BJ (cell line): ENCODE measurements around the gene CUX1. TPM values are rescaled to one million over a fixed set of nuclear protein-coding genes. Genes with fewer than 3 reads are reported as not detected.
"Not testable (repeated sequence)": the region's sequence is repeated elsewhere in the genome, so short reads cannot be mapped to it uniquely, and the experiment has no call there.

ENCODE experiments used
- CTCF ChIA-PET: fragments of 350-600 bp; formaldehyde crosslinking; extraction: SDS; loops from one replicate; lab custom pipeline; 2021; ENCODE audit warnings: antibody characterized with exemption, inconsistent platforms; lab: Yijun Ruan, JAX
- POLR2A ChIA-PET: fragments of 300-600 bp; sonication (Branson Sonifier 250); formaldehyde crosslinking; extraction: SDS; loops from one replicate; lab custom pipeline; 2021; ENCODE audit warnings: antibody characterized with exemption; lab: Charles Lee
- DNase-seq: peaks from one replicate; pipeline ENCODE4 v3.0.0-alpha.2; 2011; ENCODE audit warnings: low read depth
- H3K27me3 ChIP-seq: 2 replicates; pipeline ENCODE4 v1.6.0; 2011; ENCODE audit warnings: low read length; ENCODE audit not compliant: control insufficient read depth, insufficient read depth
- H3K36me3 ChIP-seq: 2 replicates; pipeline ENCODE4 v1.5.1; 2011; ENCODE audit warnings: low read length; ENCODE audit not compliant: control insufficient read depth, insufficient read depth
- H3K4me3 ChIP-seq: 2 replicates; pipeline ENCODE4 v1.5.1; 2011; ENCODE audit warnings: low read depth, mild to moderate bottlenecking, control low read depth, low read length
- polyA plus RNA-seq: library from polyadenylated mRNA; depleted of rRNA; stranded (reverse); fragments of >200 nt; gene quantifications from 2 replicates; pipeline ENCODE4 v1.2.3, GENCODE V29; 2011
- TF ChIP-seq, protein P1 (sequence below): IDR thresholded peaks from 2 replicates; pipeline ENCODE4 v1.5.1; 2011; ENCODE audit warnings: low read depth, mild to moderate bottlenecking, control low read depth, inconsistent platforms, low read length, moderate library complexity; ENCODE audit not compliant: insufficient read depth

CUX1 gene
- polyA plus RNA-seq, 1 experiment: 36.5 TPM

DNA sequence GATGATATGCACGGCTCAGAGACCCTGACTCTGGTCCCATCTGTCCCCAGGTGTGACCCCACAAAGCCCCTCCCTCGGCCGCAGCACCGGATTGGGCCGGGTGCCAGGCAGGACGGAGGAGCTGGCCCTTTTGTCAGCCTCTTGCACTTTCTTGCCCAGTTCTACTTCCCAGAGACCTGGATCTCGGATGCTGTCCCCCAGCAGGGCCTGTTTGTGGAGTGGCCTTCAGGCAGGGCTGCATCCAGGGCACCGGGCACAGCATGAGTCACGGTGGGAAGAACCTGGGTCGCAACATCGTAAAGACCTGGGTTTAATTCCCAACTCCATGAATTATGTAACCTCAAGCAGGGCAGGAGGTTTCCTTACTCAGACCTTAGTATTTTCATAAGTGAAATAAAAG is 310.9 kb downstream of the CUX1 start:
- Histone ChIP-seq H3K27me3 (no peaks in the 10 kb centered on the region), H3K4me3 (no peak overlapping the region), H3K36me3 (no peaks in the 10 kb centered on the region)
- DNase-seq: no peak
- CTCF ChIA-PET: no interaction called here
- TF ChIP-seq, protein P1, sequence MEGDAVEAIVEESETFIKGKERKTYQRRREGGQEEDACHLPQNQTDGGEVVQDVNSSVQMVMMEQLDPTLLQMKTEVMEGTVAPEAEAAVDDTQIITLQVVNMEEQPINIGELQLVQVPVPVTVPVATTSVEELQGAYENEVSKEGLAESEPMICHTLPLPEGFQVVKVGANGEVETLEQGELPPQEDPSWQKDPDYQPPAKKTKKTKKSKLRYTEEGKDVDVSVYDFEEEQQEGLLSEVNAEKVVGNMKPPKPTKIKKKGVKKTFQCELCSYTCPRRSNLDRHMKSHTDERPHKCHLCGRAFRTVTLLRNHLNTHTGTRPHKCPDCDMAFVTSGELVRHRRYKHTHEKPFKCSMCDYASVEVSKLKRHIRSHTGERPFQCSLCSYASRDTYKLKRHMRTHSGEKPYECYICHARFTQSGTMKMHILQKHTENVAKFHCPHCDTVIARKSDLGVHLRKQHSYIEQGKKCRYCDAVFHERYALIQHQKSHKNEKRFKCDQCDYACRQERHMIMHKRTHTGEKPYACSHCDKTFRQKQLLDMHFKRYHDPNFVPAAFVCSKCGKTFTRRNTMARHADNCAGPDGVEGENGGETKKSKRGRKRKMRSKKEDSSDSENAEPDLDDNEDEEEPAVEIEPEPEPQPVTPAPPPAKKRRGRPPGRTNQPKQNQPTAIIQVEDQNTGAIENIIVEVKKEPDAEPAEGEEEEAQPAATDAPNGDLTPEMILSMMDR: no peak
- POLR2A ChIA-PET: no interaction called here

DNA sequence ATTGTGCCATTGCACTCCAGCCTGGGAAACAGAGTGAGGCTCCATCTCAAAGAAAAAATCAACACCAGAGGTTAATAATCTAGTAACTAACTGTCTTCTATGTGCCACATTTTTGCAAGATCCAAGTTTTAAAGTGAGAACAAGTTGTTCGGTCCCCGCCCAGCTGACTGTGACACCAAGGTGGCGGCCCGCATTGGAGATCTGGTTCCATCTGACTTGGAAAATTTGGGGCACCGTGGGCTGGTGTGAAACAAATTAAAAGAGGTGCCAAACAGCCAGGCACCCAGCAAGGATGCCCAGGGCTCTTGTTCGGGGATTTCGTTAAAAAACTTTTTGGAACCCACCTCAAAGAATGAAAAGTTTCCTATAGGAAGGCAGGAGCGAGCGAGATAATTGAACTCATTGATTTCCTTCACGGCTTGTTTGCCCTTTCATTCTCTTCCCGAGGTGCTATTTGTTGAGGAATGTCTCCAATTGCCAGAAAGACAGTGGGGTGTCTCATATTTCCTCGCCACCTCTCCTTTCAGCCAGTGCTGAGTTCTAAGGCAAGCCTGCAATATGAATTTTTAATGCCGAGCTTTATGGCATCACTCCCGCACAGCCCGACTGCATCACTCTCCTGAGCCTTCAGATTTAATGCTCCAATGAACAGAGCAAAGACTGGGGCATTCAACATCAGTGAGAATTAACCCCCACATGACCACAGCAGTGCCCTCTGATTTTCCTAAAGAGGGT is 312.4 kb downstream of the CUX1 start:
- H3K4me3 ChIP-seq: no peak overlapping the region
- ChIA-PET CTCF (no interaction called here), POLR2A (no interaction called here)
- DNase-seq: no peak
- TF ChIP-seq, protein P1: no peak
- H3K36me3 ChIP-seq: no peaks in the 10 kb centered on the region
- H3K27me3 ChIP-seq: no peaks in the 10 kb centered on the region

DNA sequence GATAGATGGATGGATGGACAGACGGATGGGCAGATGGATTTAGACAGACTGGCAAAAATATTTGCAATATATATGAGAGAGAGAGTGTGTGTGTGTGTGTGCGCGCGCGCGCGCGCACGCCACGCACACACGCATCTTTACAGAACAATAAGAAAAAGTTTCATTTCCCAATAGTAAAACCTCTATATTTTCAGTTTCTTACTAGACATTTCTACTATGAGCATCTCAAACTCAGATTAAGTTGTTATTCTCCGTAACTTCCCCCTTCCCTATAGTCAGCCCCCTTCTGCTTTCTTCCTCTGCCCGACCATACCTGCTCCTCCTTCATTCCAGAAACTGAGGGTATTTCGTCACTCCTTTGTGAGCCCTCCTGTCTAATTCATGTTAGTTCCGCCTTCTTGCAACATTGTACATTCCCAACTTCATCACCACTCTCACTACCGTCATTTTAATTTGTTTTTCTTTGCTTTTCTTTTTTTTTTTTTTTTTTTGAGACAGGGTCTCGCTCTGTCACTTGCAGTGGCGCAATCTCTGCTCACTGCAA is 314.9 kb downstream of the CUX1 start:
- Histone ChIP-seq H3K27me3 (no peaks in the 10 kb centered on the region), H3K36me3 (no peaks in the 10 kb centered on the region), H3K4me3 (no peak overlapping the region)
- ChIA-PET POLR2A (no interaction called here), CTCF (no interaction called here)
- TF ChIP-seq, protein P1: no peak
- DNase-seq: no peak

DNA sequence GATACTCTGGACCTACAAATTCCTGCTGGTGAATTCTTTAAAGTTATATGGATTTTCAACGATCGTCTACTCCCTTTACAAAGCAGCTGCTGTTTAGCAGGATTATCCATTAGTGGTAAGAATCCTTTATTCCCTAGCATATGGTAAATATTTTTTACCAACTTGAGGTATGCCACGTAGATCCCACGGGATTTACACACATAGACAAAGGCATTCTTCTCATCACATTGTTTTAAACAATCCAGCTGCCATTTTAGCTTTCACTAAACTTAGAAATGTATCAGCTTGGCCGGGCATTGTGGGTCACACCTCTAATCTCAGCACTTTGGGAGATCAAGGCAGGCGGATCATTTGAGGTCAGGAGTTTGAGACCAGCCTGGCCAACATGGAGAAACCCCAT is 321.2 kb downstream of the CUX1 start:
- ChIA-PET CTCF (no interaction called here), POLR2A (no interaction called here)
- TF ChIP-seq, protein P1: no peak
- no peak for DNase-seq
- Histone ChIP-seq H3K27me3 (no peaks in the 10 kb centered on the region), H3K36me3 (no peaks in the 10 kb centered on the region), H3K4me3 (no peak overlapping the region)

DNA sequence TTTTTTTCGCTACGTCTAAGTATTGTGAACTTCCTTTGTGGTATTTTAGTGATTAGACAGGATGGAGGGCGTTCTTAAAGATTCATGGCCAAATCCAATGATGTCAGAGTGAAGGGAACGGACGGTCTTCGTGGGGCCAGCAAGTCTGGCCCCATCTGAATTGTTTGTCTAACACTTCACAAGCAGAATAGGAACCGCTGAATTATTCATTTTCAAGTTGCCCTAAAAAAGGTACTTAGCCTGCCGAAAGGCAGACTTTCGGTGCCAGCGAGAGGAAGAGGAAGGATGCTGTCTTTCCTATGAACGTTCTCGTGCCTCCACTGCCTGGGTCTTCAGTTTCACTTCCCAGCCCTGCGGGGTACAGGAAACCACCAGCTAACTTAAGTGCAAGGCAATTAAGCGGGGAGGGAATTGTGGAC is 323.5 kb downstream of the CUX1 start:
- TF ChIP-seq, protein P1: no peak
- H3K36me3 ChIP-seq: no peaks in the 10 kb centered on the region
- no peak for DNase-seq
- POLR2A ChIA-PET: no interaction called here
- CTCF ChIA-PET: interaction anchor here (0.8 kb wide), 1 partner anchor 23 kb away, joined by 3 read pairs; no protein-coding TSS in a partner anchor
- H3K4me3 ChIP-seq: no peak overlapping the region
- H3K27me3 ChIP-seq: no peaks in the 10 kb centered on the region

DNA sequence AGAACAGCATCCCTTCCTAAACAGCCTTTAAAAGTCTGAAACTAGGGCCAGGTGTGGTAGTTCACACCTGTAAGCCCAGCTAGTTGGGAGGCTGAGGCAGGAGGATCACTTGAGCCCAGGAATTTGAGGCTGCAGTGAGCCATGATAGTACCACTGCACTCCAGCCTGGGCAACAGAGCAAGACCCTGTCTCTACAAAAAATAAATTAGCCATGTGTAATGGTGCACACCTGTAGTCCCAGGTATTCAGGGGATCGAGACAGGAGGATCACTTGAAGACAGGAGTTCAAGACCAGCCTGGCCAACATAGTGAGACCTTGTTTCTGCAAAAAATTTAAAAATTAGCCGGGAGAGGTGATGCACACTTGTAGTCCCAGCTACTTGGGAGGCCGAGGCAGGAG is 325.0 kb downstream of the CUX1 start:
- H3K36me3 ChIP-seq, H3K4me3 ChIP-seq, H3K27me3 ChIP-seq, CTCF ChIA-PET, POLR2A ChIA-PET, DNase-seq: not testable (repeated sequence)
